ENCODE measurements around the gene ZDHHC13. TPM values are rescaled to one million over a fixed set of nuclear protein-coding genes. Genes with fewer than 3 reads are reported as not detected.
A peak's percentile ranks its signal among the peaks of the same experiment; 100 is the strongest.

ZDHHC13 gene
- polyA plus RNA-seq, 1 of the 3 experiments (the other 2 are of a cell fraction): 8.2 TPM

GRCh38 chr11:19163617-19164016 is 46.6 kb downstream of the ZDHHC13 start:
- ChIA-PET CTCF (interaction anchor here (0.9 kb wide), 1 partner anchor 9 kb away, joined by 3 read pairs; no protein-coding TSS in a partner anchor), POLR2A (no interaction called here)
- no peaks in the 10 kb centered on the region for H4K20me1 ChIP-seq (ENCODE audit: insufficient read depth)
- no peak overlapping the region for H3K9ac ChIP-seq
- no peak overlapping the region for H3K4me3 ChIP-seq (ENCODE audit: low read depth in 2 of 2, low read length in 1 of 2)
- no peak for DNase-seq
- H3K27ac ChIP-seq (ENCODE audit: low read depth in 2 of 2, low read length in 1 of 2): peak overlapping the region in 1 of 2 experiments; percentile 75; a peak in 1 of 4 replicates
- no peaks in the 10 kb centered on the region for H3K9me3 ChIP-seq
- H3K9me2 ChIP-seq: no peaks in the 10 kb centered on the region
- H3K79me2 ChIP-seq (ENCODE audit: insufficient read depth): no peaks in the 10 kb centered on the region
- no peak for TF ChIP-seq SMC3 (IDR thresholded peaks at IDR 0.05; ENCODE audit: low read depth, low read length)
- no peak for TF ChIP-seq FOXM1 (IDR thresholded peaks at IDR 0.05; ENCODE audit: low read depth)
- no peak for TF ChIP-seq NRF1 (IDR thresholded peaks at IDR 0.05; ENCODE audit: low read depth, low read length)
- no peak for TF ChIP-seq POLR2AphosphoS5 (IDR thresholded peaks at IDR 0.05; ENCODE audit: low read depth, low read length)
- TF ChIP-seq EP300 (IDR thresholded peaks at IDR 0.05; ENCODE audit: borderline replicate concordance in 1 of 2, low read depth in 1 of 2, low read length in 1 of 2): no peak
- TF ChIP-seq JUND (IDR thresholded peaks at IDR 0.05): no peak
- no peak for TF ChIP-seq PBX3 (IDR thresholded peaks at IDR 0.05)
- no peak for TF ChIP-seq USF1 (IDR thresholded peaks at IDR 0.05; ENCODE audit: borderline replicate concordance, low read depth)
- no peak for TF ChIP-seq REST (IDR thresholded peaks at IDR 0.05; ENCODE audit: low read depth, low read length)
- TF ChIP-seq RAD21 (IDR thresholded peaks at IDR 0.05; ENCODE audit: low read length): no peak
- TF ChIP-seq SIN3A (IDR thresholded peaks at IDR 0.05; ENCODE audit: borderline replicate concordance, low read depth, low read length): no peak
- no peak for TF ChIP-seq MAX (IDR thresholded peaks at IDR 0.05; ENCODE audit: low read depth)
- TF ChIP-seq ELF1 (IDR thresholded peaks at IDR 0.05): no peak
- TF ChIP-seq EZH2phosphoT487 (IDR thresholded peaks at IDR 0.05; ENCODE audit: borderline replicate concordance, low read depth): no peak
- H3F3A ChIP-seq (replicated peaks; ENCODE audit: insufficient read depth): no peaks in the 10 kb centered on the region
- H3K27me3 ChIP-seq (ENCODE audit: insufficient read depth): no peaks in the 10 kb centered on the region
- no peak overlapping the region for H3K4me2 ChIP-seq
- WGBS (ENCODE audit: low lambda C conversion rate): 92% methylated on average over 1 of the region's 1 CpG
- peaks cover 25 to 58% of the 10 kb centered on the region in 2 experiments for H3K36me3 ChIP-seq (replicated peaks in 1 of 2; ENCODE audit: control insufficient read depth in 1 of 2, insufficient read depth in 2 of 2, low read length in 1 of 2)
- peaks cover 0 to 14% of the 10 kb centered on the region in 2 experiments; a peak in 2 of 4 replicates for H3K4me1 ChIP-seq (ENCODE audit: control insufficient read depth in 1 of 2, insufficient read depth in 2 of 2, low read depth in 1 of 2, low read length in 1 of 2)
- no peak overlapping the region for H2AFZ ChIP-seq (ENCODE audit: low read depth)
